HG03139 (cell line): Measurements from ENCODE around the gene CCDC116.
"Not testable (repeated sequence)": the region's sequence is repeated elsewhere in the genome, so short reads cannot be mapped to it uniquely, and the experiment has no call there.

Experiments used
- ATAC-seq: cut with Tn5 transposase; IDR thresholded peaks from one replicate; pipeline ENCODE4 v1.9.1; 2021; ENCODE audit not compliant: unreplicated experiment

The CCDC116 gene

GRCh38 chr22:21651521-21652009, 19.0 kb downstream of the CCDC116 start:
- peak; percentile 10 for ATAC-seq

- ATAC-seq = peak; percentile 84
Measured at GRCh38 chr22:21652010-21652546, 19.5 kb downstream of the CCDC116 start.

- ATAC-seq = no peak
Measured at GRCh38 chr22:21652547-21653545, 20.3 kb downstream of the CCDC116 start.

- no peak for ATAC-seq
Measured at GRCh38 chr22:21657020-21657359, 24.4 kb downstream of the CCDC116 start.

- no peak for ATAC-seq
Measured at GRCh38 chr22:21657360-21658032, 24.9 kb downstream of the CCDC116 start.

- no peak for ATAC-seq
Measured at GRCh38 chr22:21659864-21660525, 27.4 kb downstream of the CCDC116 start.

- ATAC-seq = no peak
Measured at GRCh38 chr22:21660904-21661303, 28.3 kb downstream of the CCDC116 start.

GRCh38 chr22:21661991-21662390, 29.4 kb downstream of the CCDC116 start:
- ATAC-seq = no peak

GRCh38 chr22:21663738-21664137, 31.2 kb downstream of the CCDC116 start:
- ATAC-seq = no peak

- ATAC-seq = no peak
Measured at GRCh38 chr22:21665047-21665851, 32.7 kb downstream of the CCDC116 start.

- ATAC-seq = no peak
Measured at GRCh38 chr22:21666786-21667185, 34.2 kb downstream of the CCDC116 start.

- ATAC-seq = no peak
Measured at GRCh38 chr22:21669026-21669425, 36.5 kb downstream of the CCDC116 start.

- ATAC-seq = no peak
Measured at GRCh38 chr22:21672107-21672629, 39.6 kb downstream of the CCDC116 start.

GRCh38 chr22:21673534-21674321, 41.2 kb downstream of the CCDC116 start:
- no peak for ATAC-seq

- ATAC-seq = no peak
Measured at GRCh38 chr22:21674638-21675245, 42.2 kb downstream of the CCDC116 start.

GRCh38 chr22:21677606-21678443, 45.3 kb downstream of the CCDC116 start:
- no peak for ATAC-seq

- not testable (repeated sequence) for ATAC-seq
Measured at GRCh38 chr22:21678842-21679241, 46.3 kb downstream of the CCDC116 start.

- no peak for ATAC-seq
Measured at GRCh38 chr22:21679383-21679782, 46.8 kb downstream of the CCDC116 start.
